ENCODE results near the gene TATDN3. TPM values are rescaled to one million over a fixed set of nuclear protein-coding genes. Genes with fewer than 3 reads are reported as not detected.
A peak's percentile ranks its signal among the peaks of the same experiment; 100 is the strongest.
"Not testable (repeated sequence)": the region's sequence is repeated elsewhere in the genome, so short reads cannot be mapped to it uniquely, and the experiment has no call there.

Gene TATDN3
- total RNA-seq, 1 experiment from 2014 or later, result 8.4 TPM

- no peak overlapping the region for H3K4me3 ChIP-seq
- peak overlapping the region; percentile 5 for H3K27ac ChIP-seq
- peaks cover 37% of the 10 kb centered on the region for H3K36me3 ChIP-seq
- H3K4me1 ChIP-seq (replicated peaks), result peaks cover 33% of the 10 kb centered on the region
- no peaks in the 10 kb centered on the region for H3K9me3 ChIP-seq (replicated peaks)
- no peaks in the 10 kb centered on the region for H3K27me3 ChIP-seq (replicated peaks)
- peak; percentile 73 to 77 for DNase-seq (ENCODE audit: low read depth in 1 of 2, low spot score in 2 of 2)
Measured at GRCh38 chr1:212860713-212861581, 69.3 kb downstream of the TATDN3 start.

- H3K4me3 ChIP-seq, result no peak overlapping the region
- no peaks in the 10 kb centered on the region for H3K9me3 ChIP-seq (replicated peaks)
- H3K27me3 ChIP-seq (replicated peaks), result no peaks in the 10 kb centered on the region
- no peak for DNase-seq (ENCODE audit: low read depth in 1 of 2, low spot score in 2 of 2)
- peaks cover 46% of the 10 kb centered on the region for H3K36me3 ChIP-seq
- H3K27ac ChIP-seq, result no peak overlapping the region
- H3K4me1 ChIP-seq (replicated peaks), result peaks cover 29% of the 10 kb centered on the region
Measured at GRCh38 chr1:212862111-212862690, 70.5 kb downstream of the TATDN3 start.

- H3K9me3 ChIP-seq (replicated peaks); H3K27ac ChIP-seq; DNase-seq (ENCODE audit: low read depth in 1 of 2, low spot score in 2 of 2); H3K4me3 ChIP-seq; H3K27me3 ChIP-seq (replicated peaks): not testable (repeated sequence)
- Histone ChIP-seq H3K36me3 (peaks cover 46% of the 10 kb centered on the region), H3K4me1 (replicated peaks) (peaks cover 28% of the 10 kb centered on the region)
Measured at GRCh38 chr1:212863345-212863744, 71.7 kb downstream of the TATDN3 start.

- no peak for DNase-seq (ENCODE audit: low read depth in 1 of 2, low spot score in 2 of 2)
- no peak overlapping the region for H3K27ac ChIP-seq
- peaks cover 21% of the 10 kb centered on the region for H3K4me1 ChIP-seq (replicated peaks)
- no peaks in the 10 kb centered on the region for H3K27me3 ChIP-seq (replicated peaks)
- H3K4me3 ChIP-seq, result no peak overlapping the region
- peaks cover 43% of the 10 kb centered on the region for H3K36me3 ChIP-seq
- no peaks in the 10 kb centered on the region for H3K9me3 ChIP-seq (replicated peaks)
Measured at GRCh38 chr1:212864201-212864600, 72.5 kb downstream of the TATDN3 start.

Other genes with a start within 250 kb of the TATDN3 start
- gene ATF3, start 183.1 kb upstream of the TATDN3 start, total RNA-seq (2014; rRNA removed; shearing (Covaris generic)), result 10.1 and 14.9 TPM in 2 replicates
- 1.8 and 3.3 TPM in 2 replicates for gene BATF3, start 92.1 kb upstream of the TATDN3 start, total RNA-seq (2014; rRNA removed; shearing (Covaris generic))
- 47.9 and 83.3 TPM in 2 replicates for gene NSL1, start 117 bp upstream of the TATDN3 start, total RNA-seq (2014; rRNA removed; shearing (Covaris generic))
- not detected in 2 replicates for gene SPATA45, start 55.8 kb downstream of the TATDN3 start, total RNA-seq (2014; rRNA removed; shearing (Covaris generic))
- gene FLVCR1, start 66.4 kb downstream of the TATDN3 start, total RNA-seq (2014; rRNA removed; shearing (Covaris generic)), result 9.6 and 18.8 TPM in 2 replicates
- gene VASH2, start 158.6 kb downstream of the TATDN3 start, total RNA-seq (2014; rRNA removed; shearing (Covaris generic)), result 1.0 and 2.7 TPM in 2 replicates
- 25.8 and 42.3 TPM in 2 replicates for gene ANGEL2, start 224.0 kb downstream of the TATDN3 start, total RNA-seq (2014; rRNA removed; shearing (Covaris generic))

Data from SJSA1 (cell line).